DOHH2 (cell line): ENCODE data around the gene DENND1B.

Experiments used
- H3F3A ChIP-seq: fragments of 200-600 bp; sonication (generic), shearing (Covaris generic); 2 replicates; pipeline ENCODE4 v1.6.0; 2016; ENCODE audit warnings: antibody characterized with exemption, mild to moderate bottlenecking; ENCODE audit not compliant: control insufficient read depth, insufficient read depth
- H3K27ac ChIP-seq: fragments of 200-600 bp; sonication (generic); 2 replicates; pipeline ENCODE4 v1.5.1; 2014; ENCODE audit warnings: low read depth, mild to moderate bottlenecking, low read length, moderate library complexity
- H3K27me3 ChIP-seq: fragments of 200-600 bp; sonication (generic); 2 replicates; pipeline ENCODE4 v1.6.1; 2014; ENCODE audit warnings: mild to moderate bottlenecking, low read length, mixed read lengths; ENCODE audit not compliant: control insufficient read depth
- H3K36me3 ChIP-seq: fragments of 200-600 bp; sonication (generic); 2 replicates; pipeline ENCODE4 v1.6.1; 2014; ENCODE audit warnings: mild to moderate bottlenecking, low read length, moderate library complexity, mixed read lengths; ENCODE audit not compliant: control insufficient read depth
- H3K4me1 ChIP-seq: fragments of 200-600 bp; sonication (generic); 2 replicates; pipeline ENCODE4 v1.6.1; 2014; ENCODE audit warnings: mild to moderate bottlenecking, low read length, mixed read lengths; ENCODE audit not compliant: control insufficient read depth
- H3K4me2 ChIP-seq: fragments of 200-600 bp; sonication (generic); 2 replicates; pipeline ENCODE4 v1.6.0; 2014; ENCODE audit warnings: mild to moderate bottlenecking, low read length, moderate library complexity
- H3K4me3 ChIP-seq: fragments of 200-600 bp; sonication (generic); 2 replicates; pipeline ENCODE4 v1.5.1; 2014; ENCODE audit warnings: mild to moderate bottlenecking, low read length, mixed read lengths
- H3K79me2 ChIP-seq: fragments of 200-600 bp; sonication (generic); 2 replicates; pipeline ENCODE4 v1.6.1; 2014; ENCODE audit warnings: mild to moderate bottlenecking, low read length, mixed read lengths; ENCODE audit not compliant: control insufficient read depth
- H3K9me2 ChIP-seq: fragments of 200-600 bp; sonication (generic); replicated peaks from 2 replicates; pipeline ENCODE4 v1.6.1; 2014; ENCODE audit warnings: mild to moderate bottlenecking, low read length, mixed read lengths; ENCODE audit not compliant: control insufficient read depth
- H3K9me3 ChIP-seq: fragments of 200-600 bp; sonication (generic); 2 replicates; pipeline ENCODE4 v1.6.1; 2014; ENCODE audit warnings: antibody characterized with exemption, low read length, mixed read lengths; ENCODE audit not compliant: control insufficient read depth, insufficient read depth
- H4K20me1 ChIP-seq: fragments of 200-600 bp; sonication (generic); 2 replicates; pipeline ENCODE4 v1.6.0; 2014; ENCODE audit warnings: low read depth, mild to moderate bottlenecking, antibody characterized with exemption, low read length, moderate library complexity; ENCODE audit not compliant: control insufficient read depth, insufficient read depth
- CTCF ChIP-seq: fragments of 200-600 bp; sonication (generic); IDR thresholded peaks from one replicate; pipeline ENCODE4 v1.5.1; 2014; ENCODE audit warnings: antibody characterized with exemption, mild to moderate bottlenecking, low read depth, low read length; ENCODE audit not compliant: poor library complexity, severe bottlenecking
- EZH2phosphoT487 ChIP-seq: fragments of 200-600 bp; sonication (generic); IDR thresholded peaks from 2 replicates; pipeline ENCODE4 v1.6.1; 2017; ENCODE audit warnings: borderline replicate concordance, mild to moderate bottlenecking, antibody characterized with exemption, low read length, moderate library complexity, mixed read lengths

The DENND1B gene

DNA sequence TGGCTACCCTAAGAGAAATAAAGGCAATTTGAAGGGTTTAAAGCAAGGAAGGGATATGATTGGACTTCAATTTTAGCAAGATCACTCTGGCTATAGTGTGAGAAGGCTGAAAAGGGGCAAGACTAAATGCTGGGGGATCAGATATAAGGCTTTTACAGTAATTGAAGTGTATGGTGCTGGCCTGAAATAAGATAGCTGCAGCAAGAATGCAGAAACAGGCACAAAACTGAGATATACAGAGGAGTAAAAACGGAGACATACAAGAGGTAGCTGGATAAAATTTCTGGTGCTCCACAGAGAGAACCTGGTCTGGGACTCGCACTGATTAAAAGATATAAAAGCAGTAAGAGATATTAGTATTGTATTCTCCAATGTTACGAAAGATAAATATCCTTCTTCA is 92.0 kb downstream of the DENND1B start:
- peaks cover 4% of the 10 kb centered on the region; the same call in 1 of the 2 replicates for H3K9me3 ChIP-seq
- no peak overlapping the region for H3K27ac ChIP-seq
- no peaks in the 10 kb centered on the region for H3K79me2 ChIP-seq
- no peaks in the 10 kb centered on the region for H4K20me1 ChIP-seq
- no peaks in the 10 kb centered on the region for H3K9me2 ChIP-seq
- TF ChIP-seq EZH2phosphoT487 (no peak), CTCF (no peak)
- H3F3A ChIP-seq = no peaks in the 10 kb centered on the region
- H3K36me3 ChIP-seq = no peaks in the 10 kb centered on the region; the same call in 1 of the 2 replicates
- no peaks in the 10 kb centered on the region for H3K4me1 ChIP-seq
- no peak overlapping the region for H3K4me2 ChIP-seq
- no peaks in the 10 kb centered on the region for H3K27me3 ChIP-seq
- no peak overlapping the region for H3K4me3 ChIP-seq

GRCh38 chr1:197680311-197680710 is 95.0 kb downstream of the DENND1B start:
- Histone ChIP-seq H3K9me3 (no peaks in the 10 kb centered on the region), H3K27ac (no peak overlapping the region), H3K27me3 (no peaks in the 10 kb centered on the region), H3F3A (no peaks in the 10 kb centered on the region), H3K36me3 (no peaks in the 10 kb centered on the region), H3K4me1 (no peaks in the 10 kb centered on the region), H3K79me2 (no peaks in the 10 kb centered on the region), H4K20me1 (no peaks in the 10 kb centered on the region), H3K9me2 (no peaks in the 10 kb centered on the region), H3K4me2 (no peak overlapping the region), H3K4me3 (no peak overlapping the region)
- TF ChIP-seq EZH2phosphoT487 (no peak), CTCF (no peak)

DNA sequence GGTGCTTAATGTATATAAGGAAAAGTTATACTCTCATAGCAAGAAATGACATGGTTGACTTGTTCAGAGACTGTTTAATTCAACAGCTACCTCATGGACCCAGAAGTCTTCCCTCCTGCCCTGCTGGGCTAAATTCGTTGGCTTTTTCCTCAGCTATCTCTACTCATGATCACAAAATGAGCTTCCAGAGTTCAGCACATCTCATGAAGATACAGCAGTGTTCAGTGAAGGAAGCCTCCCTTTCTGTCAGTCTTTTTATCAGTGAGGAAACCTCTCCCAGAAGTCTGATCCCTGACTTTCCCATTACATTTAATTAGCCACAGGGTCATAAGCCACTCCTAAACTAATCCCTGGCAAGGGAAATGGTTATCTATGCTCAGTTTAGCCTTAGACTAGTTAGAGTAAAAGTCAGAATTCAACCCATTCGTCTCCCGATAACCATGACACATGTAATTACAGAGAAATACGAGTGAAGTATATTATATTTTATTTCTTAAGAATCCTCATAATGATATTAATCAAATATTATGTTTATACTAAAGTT is 97.5 kb downstream of the DENND1B start:
- no peak overlapping the region for H3K4me3 ChIP-seq
- no peak for TF ChIP-seq CTCF
- no peak for TF ChIP-seq EZH2phosphoT487
- H3K9me2 ChIP-seq = no peaks in the 10 kb centered on the region
- no peaks in the 10 kb centered on the region for H3K4me1 ChIP-seq
- H3K27ac ChIP-seq = no peak overlapping the region
- H3K4me2 ChIP-seq = no peak overlapping the region
- H3K27me3 ChIP-seq = no peaks in the 10 kb centered on the region
- H4K20me1 ChIP-seq = no peaks in the 10 kb centered on the region
- no peaks in the 10 kb centered on the region for H3K36me3 ChIP-seq
- no peaks in the 10 kb centered on the region for H3F3A ChIP-seq
- no peaks in the 10 kb centered on the region for H3K9me3 ChIP-seq
- no peaks in the 10 kb centered on the region for H3K79me2 ChIP-seq

GRCh38 chr1:197677313-197677712 is 98.0 kb downstream of the DENND1B start:
- no peak for TF ChIP-seq EZH2phosphoT487
- TF ChIP-seq CTCF = no peak
- Histone ChIP-seq H3K27ac (no peak overlapping the region), H3K9me2 (no peaks in the 10 kb centered on the region), H3K79me2 (no peaks in the 10 kb centered on the region), H4K20me1 (no peaks in the 10 kb centered on the region), H3F3A (no peaks in the 10 kb centered on the region), H3K4me3 (no peak overlapping the region), H3K36me3 (no peaks in the 10 kb centered on the region), H3K9me3 (no peaks in the 10 kb centered on the region), H3K27me3 (no peaks in the 10 kb centered on the region), H3K4me1 (no peaks in the 10 kb centered on the region), H3K4me2 (no peak overlapping the region)
